GM12878 (cell line): Measurements from ENCODE around the gene MSI2. TPM values are rescaled to one million over a fixed set of nuclear protein-coding genes. Genes with fewer than 3 reads are reported as not detected.

Source experiments
- DPF2 ChIP-seq: fragments of 450-650 bp; IDR thresholded peaks from 2 replicates; pipeline ENCODE4 v1.6.1; 2017; ENCODE audit warnings: mild to moderate bottlenecking
- EED ChIP-seq: sonication (generic); IDR thresholded peaks from 2 replicates; pipeline ENCODE4 v1.6.1; 2016; ENCODE audit warnings: antibody characterized with exemption, low read depth
- GATAD2B ChIP-seq: fragments of 450-650 bp; conservative IDR thresholded peaks from 2 replicates; pipeline ENCODE4 v1.6.1; 2017; ENCODE audit warnings: low read depth, mild to moderate bottlenecking, moderate library complexity
- IKZF1 ChIP-seq: fragments of 450-650 bp; conservative IDR thresholded peaks from 2 replicates; pipeline ENCODE4 v1.6.1; 2017; ENCODE audit warnings: antibody characterized with exemption, mild to moderate bottlenecking
- POLR2A ChIP-seq: IDR thresholded peaks from 2 replicates; pipeline ENCODE4 v1.6.1; 2011; ENCODE audit warnings: low read depth, mild to moderate bottlenecking, low read length
- POLR2AphosphoS5 ChIP-seq: IDR thresholded peaks from 2 replicates; pipeline ENCODE4 v1.6.1; 2011; ENCODE audit warnings: mild to moderate bottlenecking, low read length, inconsistent platforms
- SKIL ChIP-seq: fragments of 450-650 bp; IDR thresholded peaks from 2 replicates; pipeline ENCODE4 v1.6.1; 2017; ENCODE audit warnings: mild to moderate bottlenecking, low read depth, inconsistent platforms; ENCODE audit not compliant: poor library complexity, severe bottlenecking
- SMC3 ChIP-seq: IDR thresholded peaks from 2 replicates; pipeline ENCODE4 v1.6.1; 2011; ENCODE audit warnings: low read length, improper control_type of control experiment, borderline replicate concordance
- TBL1XR1 ChIP-seq: IDR thresholded peaks from 2 replicates; pipeline ENCODE4 v1.6.1; 2012; ENCODE audit warnings: low read depth, low read length, improper control_type of control experiment
- YY1 ChIP-seq: IDR thresholded peaks from 2 replicates; pipeline ENCODE4 v1.6.1; 2011; ENCODE audit warnings: low read depth, mild to moderate bottlenecking, low read length
- ZNF384 ChIP-seq: IDR thresholded peaks from 2 replicates; pipeline ENCODE4 v1.6.1; 2012; ENCODE audit warnings: low read depth, mild to moderate bottlenecking, low read length, improper control_type of control experiment, borderline replicate concordance
- ZNF592 ChIP-seq: fragments of 450-650 bp; IDR thresholded peaks from 2 replicates; pipeline ENCODE4 v1.6.1; 2017; ENCODE audit warnings: mild to moderate bottlenecking, moderate library complexity
- polyA plus RNA-seq, 11 experiments: library from polyadenylated mRNA; depleted of rRNA in 4 of 11; unstranded in 6 of 11; stranded (reverse) in 5 of 11; fragments of >200 nt; fragmentation: Nextera tagmentation in 4 of 11; fragmentation: Illumina TruSeq in 1 of 11; extraction: Ambion mirVana in 4 of 11; extraction: Trizol in 1 of 11; gene quantifications; 1 replicate in 1 of 11; 2 replicates in 10 of 11; pipeline versions ENCODE4 v1.2.1 to v1.2.3, GENCODE V29; 2011 to 2016; ENCODE audit warnings: inconsistent platforms in 2 of 11, missing spikeins in 2 of 11, low read depth in 1 of 11
- total RNA-seq, 4 experiments: library from RNA; depleted of rRNA in 3 of 4; stranded (reverse); fragments of >200 nt in 3 of 4; fragmentation: Illumina TruSeq in 1 of 4; extraction: Trizol in 1 of 4; gene quantifications; 2 replicates each; pipeline versions ENCODE4 v1.2.1 to v1.2.3, GENCODE V29; 2013 to 2021

The MSI2 gene
- total and polyA plus RNA-seq, 10 of the 15 experiments (the other 5 are each of a cell fraction or from before 2014, with no cell fraction given) = 6.1 to 76.1 (median 42.0) TPM

DNA sequence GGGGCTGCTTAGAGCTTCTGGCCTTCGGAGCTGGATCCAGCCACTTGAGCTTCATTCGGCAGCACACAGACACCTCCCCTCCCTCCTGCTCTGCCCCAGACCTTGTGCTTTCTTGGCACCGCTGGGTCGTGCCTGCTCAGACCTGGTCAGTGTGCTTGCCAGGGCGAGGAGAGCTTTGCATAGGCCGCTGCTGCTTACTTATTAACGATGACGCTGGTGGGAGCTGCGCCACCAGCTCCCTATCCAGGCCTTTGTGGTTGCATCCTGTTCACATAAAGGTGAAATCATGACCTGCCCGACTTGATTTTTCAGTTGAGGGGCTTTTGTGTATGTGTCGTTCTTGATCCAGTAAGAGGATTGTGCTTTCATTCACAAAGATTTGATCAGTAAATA, 101.1 kb downstream of the MSI2 start (continued):
- no peak for TF ChIP-seq SKIL
- TF ChIP-seq IKZF1 = peak; percentile 54
- TF ChIP-seq POLR2AphosphoS5 = peak; percentile 69
- TF ChIP-seq YY1 = no peak
- TF ChIP-seq EED = peak; percentile 16; the same call in 1 of the 2 replicates
- no peak for TF ChIP-seq GATAD2B
- 0 out of 2 replicates have a peak, but pooled peaks have one; percentile 31 for TF ChIP-seq ZNF592
- TF ChIP-seq SMC3 = peak; percentile 5; the same call in 1 of the 2 replicates
- TF ChIP-seq ZNF384 = no peak
- 0 out of 2 replicates have a peak, but pooled peaks have one; percentile 41 for TF ChIP-seq TBL1XR1
- peak; percentile 68 for TF ChIP-seq POLR2A
- 0 out of 2 replicates have a peak, but pooled peaks have one; percentile 29 for TF ChIP-seq DPF2
